ENCODE data around the gene NTRK3.

DNA sequence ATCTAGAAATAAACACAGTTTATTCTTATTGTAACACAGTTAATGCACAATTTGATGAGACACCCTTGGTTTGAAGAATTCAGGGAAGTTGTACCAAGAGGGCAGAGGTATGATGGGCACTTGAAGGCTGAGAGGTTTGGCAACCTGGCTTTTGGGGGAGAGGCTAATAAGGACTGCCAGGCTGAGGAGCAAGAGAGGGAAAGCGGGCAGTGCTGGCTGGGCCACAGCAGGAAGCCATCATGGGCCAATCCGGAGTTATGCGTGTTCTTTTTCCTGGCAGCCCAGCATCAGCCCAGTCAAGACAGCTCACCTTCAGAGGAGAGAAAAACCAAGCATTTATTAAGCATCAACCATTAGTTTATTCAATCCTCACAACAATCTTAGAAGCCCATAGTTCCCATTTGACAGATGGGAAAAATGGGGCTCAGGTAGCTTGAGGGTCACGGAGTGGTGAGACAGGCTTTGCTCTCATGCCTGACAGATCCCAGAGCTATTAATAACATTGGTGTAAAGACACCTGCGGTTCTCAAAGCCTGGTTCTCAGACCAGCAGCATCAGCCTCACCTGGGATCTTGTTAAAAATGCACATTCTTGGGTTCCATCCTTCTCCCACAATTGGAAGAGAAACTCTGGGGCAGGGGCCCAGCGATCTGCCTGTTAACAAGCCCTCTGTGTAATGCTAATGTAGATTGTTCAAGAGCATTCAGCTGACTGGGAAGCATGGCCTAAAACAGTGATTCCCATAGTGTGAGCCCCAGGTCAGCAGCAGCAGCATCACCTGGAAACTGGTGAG, 183.7 kb downstream of the NTRK3 start:
- TF ChIP-seq, protein P1, sequence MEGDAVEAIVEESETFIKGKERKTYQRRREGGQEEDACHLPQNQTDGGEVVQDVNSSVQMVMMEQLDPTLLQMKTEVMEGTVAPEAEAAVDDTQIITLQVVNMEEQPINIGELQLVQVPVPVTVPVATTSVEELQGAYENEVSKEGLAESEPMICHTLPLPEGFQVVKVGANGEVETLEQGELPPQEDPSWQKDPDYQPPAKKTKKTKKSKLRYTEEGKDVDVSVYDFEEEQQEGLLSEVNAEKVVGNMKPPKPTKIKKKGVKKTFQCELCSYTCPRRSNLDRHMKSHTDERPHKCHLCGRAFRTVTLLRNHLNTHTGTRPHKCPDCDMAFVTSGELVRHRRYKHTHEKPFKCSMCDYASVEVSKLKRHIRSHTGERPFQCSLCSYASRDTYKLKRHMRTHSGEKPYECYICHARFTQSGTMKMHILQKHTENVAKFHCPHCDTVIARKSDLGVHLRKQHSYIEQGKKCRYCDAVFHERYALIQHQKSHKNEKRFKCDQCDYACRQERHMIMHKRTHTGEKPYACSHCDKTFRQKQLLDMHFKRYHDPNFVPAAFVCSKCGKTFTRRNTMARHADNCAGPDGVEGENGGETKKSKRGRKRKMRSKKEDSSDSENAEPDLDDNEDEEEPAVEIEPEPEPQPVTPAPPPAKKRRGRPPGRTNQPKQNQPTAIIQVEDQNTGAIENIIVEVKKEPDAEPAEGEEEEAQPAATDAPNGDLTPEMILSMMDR (IDR thresholded peaks at IDR 0.05), result no peak
- TF ChIP-seq POLR2A (IDR thresholded peaks at IDR 0.05), result no peak

All from suprapubic skin (tissue), 3 donors.